CD4-positive, alpha-beta T cell treated with Interleukin-12 subunit alpha and Interleukin-12 subunit beta, for 1 hour (primary cell): ENCODE results near the gene LGR6.
A peak's percentile ranks its signal among the peaks of the same experiment; 100 is the strongest.
"Not testable (repeated sequence)": the region's sequence is repeated elsewhere in the genome, so short reads cannot be mapped to it uniquely, and the experiment has no call there.

Experiments used
- DNase-seq: peaks from one replicate; pipeline ENCODE4 v3.0.0-alpha.2; 2020

The LGR6 gene

DNA sequence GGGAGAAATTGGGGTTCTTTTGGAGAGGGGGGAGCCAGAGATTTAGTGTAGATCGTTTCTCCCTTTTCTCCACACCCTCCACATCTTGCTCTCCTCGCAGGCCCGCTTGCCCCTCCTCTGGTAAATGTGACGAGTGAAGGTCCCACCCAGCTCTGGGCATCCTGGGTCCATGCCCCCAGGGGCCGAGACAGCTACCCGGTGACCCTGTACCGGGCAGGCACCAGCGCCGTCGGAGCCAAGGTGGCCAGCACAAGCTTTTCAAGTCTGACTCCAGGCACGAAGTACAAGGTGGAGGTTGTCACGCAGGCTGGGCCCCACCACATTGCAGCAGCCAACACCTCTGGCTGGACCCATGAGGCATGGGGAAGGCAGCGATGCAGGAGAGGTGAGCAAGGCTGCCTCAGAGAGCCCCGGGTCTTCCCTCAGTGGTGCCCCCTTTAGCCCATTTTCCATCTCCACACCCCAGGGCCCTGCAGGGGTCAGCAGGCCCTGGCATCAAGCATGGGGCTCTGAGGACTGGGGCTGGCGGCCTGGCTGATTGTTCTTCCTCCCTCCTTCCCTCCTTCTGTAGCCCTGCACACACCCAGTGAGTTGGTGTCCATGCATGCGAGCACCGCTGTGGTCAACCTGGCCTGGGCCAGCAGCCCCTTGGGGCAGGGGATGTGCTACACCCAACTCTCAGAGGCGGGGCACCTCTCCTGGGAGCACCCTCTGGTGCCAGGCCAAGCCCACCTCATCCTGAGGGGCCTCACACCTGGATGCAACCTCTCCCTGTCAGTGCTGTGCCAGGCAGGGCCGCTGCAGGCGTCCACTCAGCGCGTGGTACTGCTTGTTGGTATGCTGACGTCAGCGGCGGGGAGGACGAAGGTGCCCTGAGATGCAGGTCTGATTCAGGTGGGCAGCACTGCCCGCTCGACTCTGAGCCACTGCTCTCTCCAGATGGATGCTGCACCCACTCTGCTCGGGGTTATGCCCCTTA lies 16.4 kb upstream of the LGR6 start:
- DNase-seq, result no peak

DNA sequence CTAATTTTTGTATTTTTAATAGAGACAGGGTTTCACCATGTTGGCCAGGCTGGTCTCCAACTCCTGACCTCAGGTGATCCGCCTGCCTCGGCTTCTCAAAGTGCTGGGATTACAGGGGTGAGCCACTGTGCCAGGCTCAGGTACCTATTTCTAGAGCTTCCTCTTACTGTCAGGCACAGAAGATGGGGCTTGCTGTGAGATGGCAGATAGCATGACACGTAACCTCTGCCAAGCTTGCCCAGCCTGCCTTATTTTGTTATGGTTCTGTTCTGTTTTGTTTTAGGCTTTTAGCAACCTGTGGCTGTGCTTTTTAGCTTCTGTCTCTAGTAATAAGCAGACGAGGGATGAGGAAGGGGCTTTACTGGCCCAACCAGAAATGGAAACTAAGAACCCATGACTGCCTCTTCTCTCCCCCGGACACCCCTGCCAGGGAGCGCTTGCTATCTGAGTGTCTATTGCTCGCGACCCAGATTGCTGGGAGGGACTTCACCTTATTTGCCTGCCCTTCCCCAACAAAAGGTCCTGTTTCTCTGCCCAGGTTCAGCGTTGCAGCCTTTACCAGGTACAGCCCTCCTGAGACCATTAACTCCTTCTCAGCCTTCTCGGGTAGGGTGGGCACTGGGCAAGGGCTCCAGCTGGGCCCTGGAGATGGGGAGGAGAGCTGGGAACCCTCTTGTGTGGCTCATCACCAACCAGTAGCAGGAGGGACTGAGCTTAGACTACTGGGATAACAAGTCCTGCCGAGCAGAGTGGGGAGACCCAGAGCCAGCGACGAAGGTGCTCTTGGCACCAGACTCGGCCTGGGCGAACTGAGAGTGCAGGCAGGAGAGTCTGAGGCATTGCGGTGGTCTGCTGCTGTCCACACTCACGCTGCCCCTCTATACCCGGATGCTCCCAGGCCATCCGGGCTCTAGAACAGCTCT lies 13.5 kb upstream of the LGR6 start:
- DNase-seq, result no peak

GRCh38 chr1:202180751-202181139 lies 12.9 kb upstream of the LGR6 start:
- DNase-seq, result not testable (repeated sequence)

- DNase-seq, result no peak
These were observed 12.0 kb upstream of the LGR6 start for GRCh38 chr1:202181586-202181985.

- DNase-seq, result no peak
These were observed 11.3 kb upstream of the LGR6 start for GRCh38 chr1:202182040-202182877.

DNA sequence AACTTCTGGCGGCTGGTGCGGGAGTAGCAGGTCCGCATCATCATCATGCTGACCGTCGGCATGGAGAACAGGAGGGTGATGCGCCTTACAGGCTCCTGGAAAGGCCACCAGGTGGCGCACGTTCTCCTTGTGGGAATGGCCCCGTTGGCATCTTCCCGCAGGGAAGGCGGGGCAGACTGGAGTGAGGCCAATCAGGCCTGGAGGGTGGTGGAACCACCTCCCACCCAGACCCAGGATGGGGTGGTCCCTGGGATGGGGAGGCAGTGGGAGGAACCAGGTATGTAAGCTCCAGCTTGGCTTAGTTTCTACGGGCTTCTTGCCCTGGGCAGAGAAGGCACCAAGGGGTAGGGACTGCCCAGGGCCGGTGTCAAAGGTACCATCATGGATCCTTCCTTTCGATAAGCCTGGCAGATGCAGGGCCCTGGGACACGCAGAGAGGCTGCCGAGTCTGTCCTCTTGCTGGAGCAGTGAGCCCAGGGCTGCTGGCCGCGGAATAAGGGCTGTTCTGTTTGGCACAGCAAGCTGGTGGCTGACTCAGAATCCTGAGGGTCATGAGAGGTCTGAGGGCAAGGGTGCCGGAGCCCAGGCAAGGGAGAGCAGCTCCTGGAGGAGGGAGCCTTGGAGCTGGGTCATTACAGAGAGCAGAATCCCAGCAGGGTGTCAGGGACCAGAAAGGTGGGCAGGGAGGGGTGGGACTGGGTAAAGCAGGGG lies 8.7 kb upstream of the LGR6 start:
- peak; percentile 72 for DNase-seq

GRCh38 chr1:202186327-202186726 lies 7.3 kb upstream of the LGR6 start:
- DNase-seq, result no peak

DNA sequence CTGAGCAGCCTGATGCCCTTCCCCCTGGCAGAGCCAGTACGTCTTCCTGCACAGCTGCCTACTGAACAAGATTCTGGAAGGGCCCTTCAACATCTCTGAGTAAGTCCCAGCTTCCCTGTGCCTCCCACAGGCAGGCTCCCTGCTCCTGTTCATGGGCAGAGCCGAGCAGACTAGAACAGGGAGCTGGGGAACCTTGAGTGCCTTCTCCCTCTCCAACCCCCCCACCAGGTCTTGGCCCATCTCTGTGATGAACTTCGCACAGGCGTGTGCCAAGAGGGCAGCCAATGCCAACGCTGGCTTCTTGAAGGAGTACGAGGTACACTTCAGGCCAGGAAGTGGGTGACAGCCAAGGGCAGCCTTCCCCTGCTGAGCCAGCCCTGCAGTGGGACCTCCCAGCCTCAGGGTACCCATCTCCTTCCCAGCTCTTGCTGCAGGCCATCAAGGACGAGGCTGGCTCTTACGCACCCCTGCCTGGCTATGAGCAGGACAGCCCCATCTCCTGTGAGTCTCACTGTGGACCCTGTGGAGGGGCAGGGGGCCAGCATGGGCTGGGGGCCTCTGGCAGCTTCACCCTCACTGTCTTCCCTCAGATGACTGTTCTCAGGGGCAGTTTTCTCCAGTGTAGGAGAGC lies 6.4 kb upstream of the LGR6 start:
- no peak for DNase-seq

- no peak for DNase-seq
These were observed 5.7 kb upstream of the LGR6 start for GRCh38 chr1:202187697-202188407.

- DNase-seq, result peak; percentile 77
These were observed 4.4 kb upstream of the LGR6 start for GRCh38 chr1:202189001-202189790.

- DNase-seq, result no peak
These were observed 3.5 kb upstream of the LGR6 start for GRCh38 chr1:202189918-202190715.

DNA sequence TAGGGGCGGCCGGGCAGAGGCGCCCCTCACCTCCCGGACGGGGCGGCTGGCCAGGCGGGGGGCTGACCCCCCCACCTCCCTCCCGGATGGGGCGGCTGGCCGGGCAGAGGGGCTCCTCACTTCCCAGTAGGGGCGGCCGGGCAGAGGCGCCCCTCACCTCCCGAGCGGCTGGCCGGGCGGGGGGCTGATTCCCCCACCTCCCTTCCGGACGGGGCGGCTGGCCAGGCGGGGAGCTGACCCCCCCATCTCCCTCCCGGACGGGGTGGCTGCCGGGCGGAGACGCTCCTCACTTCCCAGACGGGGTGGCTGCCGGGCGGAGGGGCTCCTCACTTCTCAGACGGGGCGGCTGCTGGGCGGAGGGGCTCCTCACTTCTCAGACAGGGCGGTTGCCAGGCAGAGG lies 2.2 kb upstream of the LGR6 start:
- not testable (repeated sequence) for DNase-seq

DNA sequence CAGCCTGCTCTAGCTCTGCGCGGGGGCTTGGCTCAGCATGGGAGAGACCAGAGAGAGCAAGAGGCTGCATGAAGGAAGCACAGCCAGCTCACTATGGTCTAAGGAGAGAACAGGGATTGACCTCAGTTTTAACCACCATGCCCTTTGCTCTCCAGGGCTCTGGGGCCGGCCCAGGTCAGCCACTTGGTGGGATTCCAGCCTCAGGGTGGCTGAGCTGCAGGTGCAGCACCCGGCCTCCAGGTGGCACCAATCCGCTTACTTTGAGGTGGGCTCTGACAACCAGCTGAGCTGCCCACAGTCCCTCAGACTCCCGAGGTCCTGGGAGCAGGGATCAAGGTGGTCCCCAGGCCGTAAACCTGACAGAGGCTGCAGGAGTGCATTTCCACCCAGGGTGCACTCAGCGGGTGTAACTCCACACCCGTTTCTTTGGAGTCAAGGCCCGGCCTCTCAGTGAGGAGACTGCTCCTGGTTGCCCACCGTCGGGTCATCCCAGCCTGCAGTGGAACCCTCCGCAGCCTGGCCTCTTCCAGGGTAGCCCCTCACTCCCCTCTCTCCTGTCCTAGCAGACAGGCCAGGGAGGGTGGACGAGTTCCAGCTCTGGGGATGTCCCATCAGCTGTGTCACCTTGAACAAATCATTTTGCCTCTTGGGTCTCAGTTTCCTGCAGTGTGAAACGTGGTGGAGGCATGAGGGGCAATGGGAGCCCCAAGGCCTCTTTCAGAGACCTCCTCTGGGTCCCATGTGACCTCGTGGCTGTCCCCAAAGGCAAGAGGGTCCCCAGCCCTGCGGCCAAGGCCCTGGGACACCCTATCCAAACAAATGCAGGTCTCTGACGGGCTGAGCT lies 607 bp upstream of the LGR6 start:
- peak; percentile 62 for DNase-seq

DNA sequence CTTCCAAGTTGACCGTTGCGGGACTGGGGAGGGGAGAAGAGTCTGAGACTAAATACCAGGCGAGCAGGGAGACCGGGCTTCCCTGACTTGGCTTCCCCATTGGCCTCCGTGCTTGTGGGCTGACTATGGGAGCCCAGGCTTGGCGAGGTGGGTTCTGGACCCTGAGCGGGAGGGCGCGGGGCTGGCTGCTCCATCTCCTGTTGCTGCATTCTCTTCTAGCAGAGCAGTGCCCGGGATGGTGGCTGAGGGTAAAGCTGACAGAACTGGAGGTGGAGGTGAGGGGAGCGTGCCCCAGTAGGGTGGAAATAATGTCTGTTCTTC lies 689 bp downstream of the LGR6 start:
- no peak for DNase-seq

GRCh38 chr1:202197653-202198365 lies 4.2 kb downstream of the LGR6 start:
- peak; percentile 54 for DNase-seq

DNA sequence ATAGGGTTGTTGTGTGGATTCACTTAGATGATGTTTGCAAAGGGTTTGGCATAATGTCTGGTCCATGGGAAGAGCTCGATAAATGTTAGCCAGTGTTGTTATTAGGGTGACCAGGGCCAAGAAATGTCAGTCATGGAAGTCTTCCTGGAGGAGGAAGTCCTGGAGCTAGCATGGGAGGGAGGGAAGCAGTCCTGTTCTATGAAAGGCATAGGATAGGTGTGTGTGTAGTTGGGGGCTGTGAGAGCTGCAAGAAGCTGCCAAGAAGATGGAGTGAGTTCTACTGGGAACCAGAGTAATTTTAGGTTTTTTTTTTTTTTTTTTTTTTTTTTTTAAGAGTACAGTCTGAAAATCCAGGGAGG lies 4.7 kb downstream of the LGR6 start:
- DNase-seq, result no peak

GRCh38 chr1:202199040-202199889 lies 5.7 kb downstream of the LGR6 start:
- no peak for DNase-seq
